Left renal cortex interstitium (tissue), 4 donors: Measurements from ENCODE around the gene IL36RN. TPM values are rescaled to one million over a fixed set of nuclear protein-coding genes. Genes with fewer than 3 reads are reported as not detected.

ENCODE experiments used
- DNase-seq, 4 donors: peaks; one replicate each; pipeline ENCODE4 v3.0.0-alpha.2; 2013; ENCODE audit warnings: low read depth in 4 of 4, low spot score in 2 of 4, missing footprints in 1 of 4
- polyA plus RNA-seq, 4 donors: library from polyadenylated mRNA; unstranded; fragments of 120-200 nt; gene quantifications; one replicate each; pipeline ENCODE4 v1.2.1, GENCODE V29; 2013; ENCODE audit not compliant: insufficient read length in 4 of 4

Gene IL36RN
- polyA plus RNA-seq, 4 donors, result not detected

DNA sequence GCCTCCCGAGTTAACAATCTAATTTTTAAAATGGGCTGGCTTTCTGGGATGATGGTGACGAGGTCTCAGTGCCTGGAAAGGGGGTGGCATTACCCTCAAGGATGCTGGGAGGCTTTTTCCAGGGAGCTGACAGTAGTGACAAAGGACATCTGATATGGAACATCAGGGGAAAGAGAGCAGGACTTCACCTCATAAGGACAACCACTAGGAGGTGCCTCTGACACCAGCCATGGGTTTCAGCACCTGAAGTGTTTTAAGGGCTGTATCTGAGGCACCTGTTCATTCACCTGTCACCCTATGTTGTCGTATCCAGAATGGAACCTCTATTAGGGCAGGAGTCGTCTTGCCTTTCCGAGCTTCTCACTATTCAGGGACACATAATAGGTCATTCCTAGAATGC lies 17.1 kb upstream of the IL36RN start:
- no peak for DNase-seq

DNA sequence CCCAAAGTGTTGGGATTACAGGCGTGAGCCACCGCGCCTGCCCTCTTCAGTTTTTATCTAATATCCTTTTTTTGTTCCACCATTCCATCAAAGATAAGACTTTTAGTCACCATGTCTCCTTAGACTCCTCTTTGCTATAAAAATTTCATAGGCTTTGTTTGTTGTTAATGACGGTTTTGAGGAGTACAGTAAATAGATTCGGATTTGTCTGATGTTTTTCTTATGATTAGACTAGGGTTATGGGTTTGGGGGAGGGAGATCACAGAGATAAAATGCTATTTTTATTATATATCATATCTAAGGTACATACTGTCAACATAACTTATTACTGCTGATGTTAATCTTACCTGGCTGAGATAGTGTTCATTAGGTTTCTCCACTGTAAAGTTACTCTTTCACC lies 12.5 kb upstream of the IL36RN start:
- DNase-seq, result no peak

DNA sequence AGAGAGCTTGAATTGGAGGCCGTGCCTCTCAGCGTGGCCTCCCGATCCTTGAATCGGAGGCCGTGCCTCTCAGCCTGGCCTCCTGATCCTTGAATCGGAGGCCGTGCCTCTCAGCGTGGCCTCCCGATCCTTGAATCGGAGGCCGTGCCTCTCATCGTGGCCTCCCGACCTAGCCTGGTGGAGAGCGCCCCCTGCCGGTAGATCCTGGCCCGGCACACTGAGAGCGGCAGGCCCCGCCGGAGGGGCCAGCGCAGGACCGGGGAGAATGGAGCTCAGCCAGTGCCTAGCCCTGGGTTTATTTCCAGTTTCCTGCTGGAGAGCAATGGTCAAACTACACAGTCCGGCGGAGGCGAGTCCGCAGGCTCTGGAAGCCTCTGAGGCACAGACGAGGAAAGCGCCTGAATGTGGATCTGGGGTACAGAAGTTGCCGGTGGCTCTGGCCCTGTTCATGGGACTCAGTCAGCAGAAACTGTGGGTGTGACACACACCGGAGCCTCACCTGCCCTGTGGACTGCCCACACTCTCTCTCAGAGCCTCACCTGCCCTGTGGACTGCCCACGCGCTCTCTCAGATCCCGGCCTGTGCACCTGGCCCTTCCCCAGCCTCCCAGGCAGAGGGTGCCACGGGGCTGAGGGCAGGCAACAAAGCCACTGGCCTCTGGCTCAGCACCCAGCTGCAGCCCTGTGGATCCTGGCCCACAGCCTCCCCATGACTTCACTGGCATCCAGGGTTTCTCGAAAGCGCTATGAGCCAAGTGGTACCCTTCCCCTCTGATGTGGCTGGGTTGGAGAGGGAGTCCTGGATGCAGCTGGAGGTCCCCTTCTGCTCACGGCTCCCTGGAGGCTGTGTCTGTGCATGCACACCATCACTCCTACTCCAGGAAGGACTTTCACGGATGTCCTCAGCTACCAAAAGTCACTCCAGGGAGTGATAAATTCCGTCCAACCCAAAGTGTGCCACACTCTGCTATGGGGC lies 7.8 kb upstream of the IL36RN start:
- DNase-seq, result no peak

DNA sequence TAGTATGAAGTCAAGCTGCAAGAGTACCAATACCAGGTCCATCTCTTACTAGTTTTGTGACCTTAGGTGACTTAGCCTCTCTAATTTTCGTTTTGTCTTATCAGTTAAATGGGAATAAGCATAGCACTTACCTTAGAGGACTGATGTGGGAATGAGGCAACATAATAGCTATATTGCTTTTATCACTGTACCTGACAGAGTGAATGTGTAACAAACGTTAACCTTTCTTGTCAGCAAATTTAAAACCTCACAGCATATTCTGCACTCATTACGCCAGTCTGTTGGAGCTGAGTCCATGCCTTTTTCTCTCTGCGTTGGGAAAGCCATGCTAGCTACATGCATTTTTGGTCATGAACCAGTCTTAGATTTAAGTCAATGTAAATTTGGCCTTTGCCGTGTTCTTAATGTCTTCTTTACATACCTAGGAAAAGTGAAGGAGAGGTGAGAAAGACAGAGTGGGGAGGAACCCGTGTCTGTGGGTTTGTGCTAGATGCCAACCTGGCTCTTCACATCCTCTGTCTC lies 6.5 kb upstream of the IL36RN start, which contains the start of gene IL36B:
Gene IL36B, minus strand, starts transcription at position 472 of the 522 bp plus-strand sequence.
- no peak for DNase-seq

DNA sequence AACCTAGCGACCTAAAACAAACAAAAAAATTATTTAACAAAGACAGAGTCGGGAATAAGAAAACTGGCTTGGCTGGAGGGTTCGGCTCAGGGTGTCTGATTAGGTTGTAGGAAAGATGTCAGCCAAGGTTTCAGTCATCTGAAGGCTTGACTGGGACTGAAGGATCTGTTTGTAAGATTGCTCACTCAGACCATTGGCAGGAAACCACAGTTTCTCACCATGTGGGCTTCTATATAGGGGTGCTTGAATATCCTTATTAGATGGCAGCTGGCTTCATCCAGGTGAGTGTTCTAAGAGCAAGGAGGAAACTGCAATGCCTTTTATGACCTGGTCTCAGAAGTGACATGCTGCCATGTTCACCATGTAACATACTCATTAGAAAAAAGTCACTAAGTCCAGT lies 5.3 kb upstream of the IL36RN start:
- DNase-seq, result no peak

DNA sequence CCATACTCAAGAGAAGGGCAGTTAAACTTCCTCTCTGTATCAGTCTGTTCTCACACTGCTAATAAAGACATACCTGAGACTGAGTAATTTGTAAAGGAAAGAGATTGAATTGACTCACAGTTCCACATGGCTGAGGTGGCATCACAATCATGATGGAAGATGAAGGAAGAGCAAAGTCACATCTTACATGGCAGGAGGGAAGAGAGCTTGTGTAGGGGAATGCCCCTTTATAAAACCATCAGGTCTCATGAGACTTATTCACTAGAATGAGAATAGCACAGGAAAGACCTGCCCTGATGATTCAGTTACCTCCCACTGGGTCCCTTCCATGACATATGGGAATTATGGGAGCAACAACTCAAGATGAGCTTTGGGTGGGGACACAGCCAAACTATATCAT lies 4.9 kb upstream of the IL36RN start:
- no peak for DNase-seq

DNA sequence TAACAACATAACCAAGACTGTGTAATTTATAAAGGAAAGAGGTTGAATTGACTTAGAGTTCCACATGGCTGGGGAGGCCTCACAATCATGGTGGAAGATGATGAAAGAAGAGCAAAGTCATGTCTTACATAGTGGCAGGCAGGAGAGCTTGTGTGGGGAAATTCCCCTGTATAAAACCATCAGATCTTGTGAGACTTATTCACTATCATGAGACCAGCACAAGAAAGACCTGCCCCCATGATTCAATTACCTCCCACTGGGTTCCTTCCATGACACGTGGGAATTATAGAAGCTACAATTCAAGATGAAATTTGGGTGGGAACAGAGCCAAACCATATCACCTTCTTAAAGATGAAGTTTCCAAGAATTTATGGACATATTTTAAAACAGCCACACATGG lies 2.5 kb upstream of the IL36RN start:
- no peak for DNase-seq

DNA sequence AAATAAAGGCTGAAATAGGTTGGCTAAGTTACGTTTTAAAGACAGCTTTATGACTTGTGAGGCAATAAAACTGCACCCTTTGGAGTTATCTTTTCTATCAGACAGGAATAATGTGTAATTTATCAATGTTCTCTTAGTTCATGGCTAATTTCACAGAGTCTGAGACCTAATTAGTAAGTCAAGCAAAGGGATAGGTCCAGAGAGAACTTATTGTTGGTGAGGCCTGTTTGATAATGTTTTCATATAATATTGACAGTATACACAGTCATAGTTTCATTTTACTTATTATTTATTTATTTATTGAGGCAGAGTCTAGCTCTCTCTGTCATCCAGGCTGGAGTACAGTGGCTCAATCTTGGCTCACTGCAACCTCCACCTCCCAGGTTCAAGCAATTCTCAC lies 1.9 kb upstream of the IL36RN start:
- DNase-seq, result no peak

DNA sequence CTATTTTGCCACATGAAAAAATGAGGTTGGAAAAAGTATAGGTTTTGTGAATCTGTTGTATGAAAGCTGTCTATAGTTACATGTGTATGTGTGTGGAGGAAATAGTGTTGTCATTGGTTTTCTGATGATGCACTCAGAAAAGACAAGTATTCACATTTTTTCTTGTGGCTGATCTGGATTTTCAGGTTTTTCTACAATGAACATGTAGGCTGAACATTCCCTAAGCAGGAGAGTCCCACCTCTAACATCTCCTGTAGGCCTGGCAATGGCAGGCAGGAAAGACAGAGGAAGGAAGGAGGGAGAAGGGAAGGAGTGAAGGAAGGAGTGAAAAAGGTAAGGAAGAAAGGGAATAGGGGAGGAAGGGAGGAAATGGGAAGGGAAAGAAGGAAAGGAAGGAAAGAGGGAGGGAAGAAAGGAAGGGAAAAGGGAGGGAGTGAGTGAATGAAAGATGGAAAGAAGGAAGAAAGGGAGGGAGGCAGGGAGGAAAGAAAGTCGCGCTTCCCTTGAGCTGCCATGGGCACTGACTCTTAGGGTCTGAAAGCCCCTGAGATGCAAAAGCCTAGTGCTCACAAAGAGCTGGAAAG lies 495 bp upstream of the IL36RN start:
- DNase-seq, result no peak

DNA sequence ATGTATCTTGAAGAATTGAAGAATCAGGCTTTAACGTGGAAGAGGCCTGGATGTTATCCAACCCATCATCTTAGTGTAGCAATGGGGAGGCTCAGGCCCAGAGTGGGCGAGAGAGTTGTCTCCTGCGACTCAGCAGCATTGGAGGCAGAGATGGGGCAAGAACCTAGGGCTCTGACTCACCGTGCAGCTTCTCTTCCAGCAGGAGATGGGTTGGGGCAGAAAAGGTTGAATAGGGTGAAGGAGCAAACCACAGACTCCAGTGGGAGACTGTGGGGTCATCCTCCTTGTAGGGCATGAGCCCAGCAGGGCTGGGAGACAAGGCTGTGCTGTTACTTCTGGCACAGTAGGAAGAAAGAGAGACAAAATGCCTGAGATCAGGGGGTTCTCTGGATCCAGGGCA lies 1.4 kb downstream of the IL36RN start:
- DNase-seq, result no peak

DNA sequence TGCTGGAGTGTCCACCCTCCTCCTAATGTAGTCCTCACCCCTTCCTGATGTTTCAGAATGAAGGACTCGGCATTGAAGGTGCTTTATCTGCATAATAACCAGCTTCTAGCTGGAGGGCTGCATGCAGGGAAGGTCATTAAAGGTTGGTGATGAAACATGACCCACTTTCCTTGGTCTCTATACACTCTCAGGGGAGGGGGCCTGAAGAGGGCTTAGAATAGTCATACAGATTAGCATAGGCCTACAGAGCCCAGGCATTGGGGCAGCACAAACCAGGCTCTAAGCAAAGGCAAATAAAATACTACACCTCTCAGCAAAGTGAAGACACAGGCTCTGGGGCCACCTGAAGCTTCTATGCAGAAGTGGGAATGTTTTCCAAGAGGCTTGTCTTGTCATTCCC lies 1.8 kb downstream of the IL36RN start:
- DNase-seq, result no peak

DNA sequence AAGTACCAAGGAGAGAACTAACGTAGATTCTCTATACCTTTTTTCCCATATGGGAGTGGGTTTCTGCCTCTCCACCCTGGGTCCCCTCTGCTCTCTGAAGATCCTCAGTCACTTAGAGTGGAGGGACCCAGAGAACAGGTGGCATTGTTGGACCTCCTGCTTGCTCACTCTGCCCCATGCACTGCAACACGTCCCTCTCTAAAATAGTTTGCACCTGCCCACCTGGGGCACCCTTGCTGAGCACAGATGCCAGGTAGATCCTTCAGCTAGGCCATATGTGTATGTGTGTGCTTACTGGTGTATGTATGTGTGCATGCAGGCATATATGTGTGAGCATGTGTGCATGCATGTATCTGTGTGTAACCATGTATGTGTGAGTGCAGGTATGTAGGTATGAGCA lies 2.2 kb downstream of the IL36RN start:
- no peak for DNase-seq

DNA sequence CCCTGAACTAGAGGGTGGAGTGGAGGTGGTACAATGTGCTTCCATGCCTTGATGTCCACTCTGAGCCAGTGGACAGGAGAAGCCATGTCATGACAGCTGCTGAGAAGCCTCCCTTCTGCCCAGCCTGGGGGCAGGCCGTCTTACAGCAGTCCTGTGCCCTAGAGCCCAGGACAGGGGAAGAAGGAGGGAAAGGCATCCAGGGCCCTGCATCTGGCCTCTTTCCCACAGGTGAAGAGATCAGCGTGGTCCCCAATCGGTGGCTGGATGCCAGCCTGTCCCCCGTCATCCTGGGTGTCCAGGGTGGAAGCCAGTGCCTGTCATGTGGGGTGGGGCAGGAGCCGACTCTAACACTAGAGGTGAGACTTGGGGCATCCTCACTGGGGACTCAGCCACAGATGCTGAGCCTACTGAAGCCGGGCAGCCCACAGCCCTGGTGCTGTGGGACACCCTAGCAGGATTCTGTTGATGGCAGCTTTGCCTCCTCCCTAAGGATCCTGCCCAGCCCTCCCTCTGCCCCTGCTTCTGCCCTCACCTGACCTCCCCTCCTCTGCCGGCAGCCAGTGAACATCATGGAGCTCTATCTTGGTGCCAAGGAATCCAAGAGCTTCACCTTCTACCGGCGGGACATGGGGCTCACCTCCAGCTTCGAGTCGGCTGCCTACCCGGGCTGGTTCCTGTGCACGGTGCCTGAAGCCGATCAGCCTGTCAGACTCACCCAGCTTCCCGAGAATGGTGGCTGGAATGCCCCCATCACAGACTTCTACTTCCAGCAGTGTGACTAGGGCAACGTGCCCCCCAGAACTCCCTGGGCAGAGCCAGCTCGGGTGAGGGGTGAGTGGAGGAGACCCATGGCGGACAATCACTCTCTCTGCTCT lies 3.1 kb downstream of the IL36RN start:
- DNase-seq, result no peak

DNA sequence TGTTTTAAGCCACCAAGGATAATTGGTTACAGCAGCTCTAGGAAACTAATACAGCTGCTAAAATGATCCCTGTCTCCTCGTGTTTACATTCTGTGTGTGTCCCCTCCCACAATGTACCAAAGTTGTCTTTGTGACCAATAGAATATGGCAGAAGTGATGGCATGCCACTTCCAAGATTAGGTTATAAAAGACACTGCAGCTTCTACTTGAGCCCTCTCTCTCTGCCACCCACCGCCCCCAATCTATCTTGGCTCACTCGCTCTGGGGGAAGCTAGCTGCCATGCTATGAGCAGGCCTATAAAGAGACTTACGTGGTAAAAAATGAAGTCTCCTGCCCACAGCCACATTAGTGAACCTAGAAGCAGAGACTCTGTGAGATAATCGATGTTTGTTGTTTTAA lies 5.3 kb downstream of the IL36RN start:
- DNase-seq, result no peak

DNA sequence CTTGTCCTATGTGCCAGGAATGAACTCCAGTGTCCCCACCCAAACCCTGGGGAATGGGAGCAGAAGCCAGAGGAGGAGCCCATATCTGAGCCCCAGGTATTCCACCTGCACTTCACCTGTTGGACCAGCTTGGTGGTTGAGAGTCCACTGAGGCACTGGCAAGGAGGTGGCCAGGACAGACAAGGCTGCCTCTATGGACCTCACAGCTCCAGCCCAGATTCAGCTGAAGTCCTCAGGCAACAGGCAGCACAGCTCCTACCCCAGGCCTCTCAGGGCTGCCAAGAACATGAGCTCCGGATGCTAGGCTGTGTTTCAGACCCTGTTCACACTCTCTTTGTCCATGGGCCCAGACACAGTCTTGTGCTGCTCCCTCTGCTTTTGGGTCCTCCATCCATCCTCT lies 5.9 kb downstream of the IL36RN start:
- DNase-seq, result no peak

DNA sequence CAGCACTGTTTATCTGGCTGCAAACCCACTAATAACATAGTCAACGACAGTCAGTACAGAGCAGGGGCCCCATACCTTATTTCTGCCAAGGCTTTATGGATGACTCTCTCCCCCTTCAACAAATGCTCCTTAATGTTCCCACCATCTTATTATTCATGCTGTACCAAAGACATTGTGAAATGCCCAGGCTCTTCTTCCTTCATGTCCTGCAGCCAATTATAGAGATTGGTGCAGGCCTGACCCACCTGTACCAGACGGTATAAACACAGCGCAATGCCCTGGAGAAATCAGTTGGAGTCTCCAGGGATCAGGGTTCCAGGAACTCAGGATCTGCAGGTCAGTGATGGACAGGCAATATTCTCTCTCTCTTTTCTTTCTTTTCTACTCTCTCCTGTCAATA lies 8.7 kb downstream of the IL36RN start, which contains the start of gene IL1F10:
Gene IL1F10, plus strand, starts transcription at position 290 of the 400 bp plus-strand sequence. CDS start 4,769 bp downstream, outside the sequence.
- no peak for DNase-seq

DNA sequence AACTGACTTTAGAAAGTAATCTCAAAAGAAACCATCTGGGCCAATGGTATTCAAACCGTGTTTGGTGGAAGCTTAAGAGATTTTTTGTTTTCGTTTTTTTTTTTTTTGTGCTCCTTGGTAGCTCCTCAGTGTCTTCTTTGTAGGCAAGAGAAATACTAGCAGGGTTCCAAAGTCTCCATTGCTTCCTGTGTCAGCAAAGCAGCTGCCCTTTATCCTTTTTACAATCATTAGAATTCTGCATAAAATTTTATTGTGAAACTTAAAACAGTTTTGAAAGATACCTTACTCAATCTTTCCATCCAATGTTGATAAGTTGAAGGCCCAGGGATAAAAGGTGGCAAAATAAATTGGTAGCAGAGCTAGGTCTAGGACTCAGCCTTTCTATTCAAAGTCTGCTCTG lies 9.3 kb downstream of the IL36RN start:
- DNase-seq, result no peak

DNA sequence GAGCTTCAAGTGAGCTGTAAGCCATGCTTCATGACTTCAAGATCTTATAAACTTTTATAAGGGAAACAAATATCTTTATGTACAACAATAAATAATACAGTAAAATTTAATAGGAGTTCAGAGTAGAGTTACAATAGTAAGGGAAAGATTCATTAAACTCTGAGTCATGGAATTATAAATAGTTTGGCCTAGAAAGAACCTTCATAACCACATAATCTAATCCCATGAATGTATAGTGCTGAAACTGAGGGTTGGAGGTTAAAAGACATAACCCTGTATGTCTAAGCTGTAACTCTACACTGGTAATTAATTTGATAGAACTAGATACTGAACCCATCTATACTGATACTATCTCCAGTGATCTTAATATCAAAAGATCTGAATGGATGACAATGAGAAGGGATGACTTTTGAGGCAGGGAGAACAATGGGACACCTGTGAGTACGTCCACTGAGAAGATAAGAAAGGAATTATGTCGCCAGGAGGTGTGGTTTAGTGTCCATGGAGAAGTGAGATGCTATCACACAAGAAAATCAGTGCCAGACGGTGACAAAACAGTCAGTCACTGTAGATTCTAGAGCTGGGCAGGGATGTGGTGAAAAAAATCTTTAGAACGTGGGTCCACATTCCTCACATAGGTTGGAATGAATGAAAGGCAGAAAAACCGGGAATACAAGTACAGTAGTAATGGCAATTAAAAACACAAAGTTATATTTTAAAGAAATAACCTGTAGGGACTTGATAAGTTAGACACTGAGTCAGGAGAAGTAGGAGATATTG lies 9.9 kb downstream of the IL36RN start:
- DNase-seq, result no peak

DNA sequence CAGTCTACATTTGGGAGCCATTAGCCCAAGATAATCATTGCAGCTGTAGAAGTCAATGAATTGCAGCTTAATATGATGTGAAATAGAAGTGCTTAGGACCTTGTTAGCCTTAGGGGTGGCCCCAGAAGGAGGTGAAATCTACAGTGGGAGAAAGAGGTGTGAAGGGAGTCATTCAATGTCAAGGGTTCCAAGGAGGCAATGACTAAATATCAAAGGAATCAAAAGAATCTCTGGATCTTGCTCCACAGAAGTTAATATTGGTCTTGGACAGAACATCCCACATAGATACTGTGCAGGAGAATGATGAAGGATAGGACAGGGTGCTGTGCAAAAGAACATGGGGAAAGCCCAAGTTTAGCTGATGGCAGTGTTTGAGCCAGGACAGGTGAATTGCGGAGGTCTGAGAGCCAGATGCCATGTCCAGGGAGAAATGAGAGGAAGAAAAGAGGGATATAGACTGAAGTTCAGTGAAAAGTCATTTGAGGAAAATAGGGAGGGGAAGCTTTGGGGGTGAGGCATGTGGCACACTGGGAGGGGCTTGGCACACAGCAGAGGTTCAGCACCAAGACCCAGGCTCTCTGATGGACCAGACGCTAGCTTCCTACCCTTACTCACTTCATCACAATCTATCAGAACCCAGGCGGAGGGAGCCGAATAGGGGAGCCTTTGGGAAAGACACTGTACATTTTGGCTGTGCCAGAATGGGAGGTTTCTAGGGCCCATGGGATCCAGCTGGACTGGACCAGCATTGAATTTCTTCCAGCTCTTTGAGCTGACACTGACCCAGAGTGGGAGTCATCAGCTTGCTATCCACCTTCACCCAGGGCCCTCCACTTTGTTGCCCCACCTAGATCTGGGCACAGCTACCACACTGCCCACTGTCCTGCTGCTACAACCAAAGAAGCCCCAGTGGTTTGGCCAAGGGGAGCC lies 10.9 kb downstream of the IL36RN start:
- DNase-seq, result no peak
